Measurements from ENCODE around the gene UBE2E2.
A peak's percentile ranks its signal among the peaks of the same experiment; 100 is the strongest.

Gene UBE2E2

GRCh38 chr3:23549148-23549910, 346.2 kb downstream of the UBE2E2 start:
- DNase-seq: no peak

GRCh38 chr3:23550402-23550801, 347.3 kb downstream of the UBE2E2 start:
- DNase-seq: no peak

- DNase-seq: no peak
Observed at GRCh38 chr3:23552506-23552905, 349.4 kb downstream of the UBE2E2 start.

- DNase-seq: no peak
Observed at GRCh38 chr3:23553353-23553752, 350.2 kb downstream of the UBE2E2 start.

GRCh38 chr3:23565041-23565775, 362.1 kb downstream of the UBE2E2 start:
- peak; percentile 22 for DNase-seq

- DNase-seq: no peak
Observed at GRCh38 chr3:23566499-23566898, 363.4 kb downstream of the UBE2E2 start.

- DNase-seq: peak; percentile 93
Observed at GRCh38 chr3:23567917-23568316, 364.8 kb downstream of the UBE2E2 start.

GRCh38 chr3:23573827-23574226, 370.7 kb downstream of the UBE2E2 start:
- no peak for DNase-seq

- DNase-seq: no peak
Observed at GRCh38 chr3:23574822-23575315, 371.7 kb downstream of the UBE2E2 start.

- peak; percentile 51 for DNase-seq
Observed at GRCh38 chr3:23575697-23576096, 372.6 kb downstream of the UBE2E2 start.

- no peak for DNase-seq
Observed at GRCh38 chr3:23576379-23576959, 373.3 kb downstream of the UBE2E2 start.

GRCh38 chr3:23580096-23580713, 377.1 kb downstream of the UBE2E2 start:
- DNase-seq: peak; percentile 49

GRCh38 chr3:23583980-23584740, 381.0 kb downstream of the UBE2E2 start:
- no peak for DNase-seq

- DNase-seq: no peak
Observed at GRCh38 chr3:23587513-23587912, 384.4 kb downstream of the UBE2E2 start.

- DNase-seq: no peak
Observed at GRCh38 chr3:23588547-23588946, 385.4 kb downstream of the UBE2E2 start.

- no peak for DNase-seq
Observed at GRCh38 chr3:23589602-23590001, 386.5 kb downstream of the UBE2E2 start.

- no peak for DNase-seq
Observed at GRCh38 chr3:23590424-23591273, 387.5 kb downstream of the UBE2E2 start.

GRCh38 chr3:23591374-23591773, 388.2 kb downstream of the UBE2E2 start:
- no peak for DNase-seq

- no peak for DNase-seq
Observed at GRCh38 chr3:23592961-23593931, 390.1 kb downstream of the UBE2E2 start.

GRCh38 chr3:23594066-23594465, 390.9 kb downstream of the UBE2E2 start:
- no peak for DNase-seq
